Body of pancreas (tissue), 4 donors: ENCODE results near the gene ZNF106. TPM values are rescaled to one million over a fixed set of nuclear protein-coding genes. Genes with fewer than 3 reads are reported as not detected.

Experiments
- ATAC-seq: fragments of 150-250 bp; one replicate; pipeline ENCODE4 v1.9.1; 2016
- DNase-seq, 4 donors: peaks; one replicate each; pipeline ENCODE4 v3.0.0-alpha.2; 2019
- H3K27ac ChIP-seq, 4 donors: fragments of 200-600 bp; sonication (generic); 1 replicate in 3 of 4; 2 replicates in 1 of 4; pipeline versions ENCODE4 v1.5.1 to v1.6.1; 2016 to 2019; ENCODE audit warnings: mild to moderate bottlenecking in 1 of 4, mixed read lengths in 1 of 4, moderate library complexity in 1 of 4
- H3K27me3 ChIP-seq, 2 donors: fragments of 200-600 bp; sonication (generic); one replicate each; pipeline ENCODE4 v1.6.0; 2016; ENCODE audit warnings: mild to moderate bottlenecking in 1 of 2
- H3K36me3 ChIP-seq, 2 donors: fragments of 200-600 bp; sonication (generic); replicated peaks in 1 of 2; 2 replicates each; pipeline ENCODE4 v1.5.1; 2016; ENCODE audit warnings: low read depth in 2 of 2; ENCODE audit not compliant: insufficient read depth in 1 of 2
- H3K4me1 ChIP-seq: fragments of 200-600 bp; sonication (generic); one replicate; pipeline ENCODE4 v1.6.0; 2016
- H3K4me3 ChIP-seq, 2 donors: fragments of 200-600 bp; sonication (generic); 1 replicate in 1 of 2; 2 replicates in 1 of 2; pipeline ENCODE4 v1.5.1; 2016 to 2019
- H3K9me3 ChIP-seq, 3 donors: fragments of 200-600 bp; sonication (generic); 1 replicate in 2 of 3; 2 replicates in 1 of 3; pipeline ENCODE4 v1.5.1; 2016
- CTCF ChIP-seq, 7 experiments: fragments of 450-650 bp in 4 of 7; fragments of 200-600 bp in 3 of 7; sonication (generic) in 3 of 7; IDR thresholded peaks; one replicate each; pipeline ENCODE4 v1.5.1; 2016 to 2019; ENCODE audit warnings: antibody characterized with exemption in 7 of 7
- POLR2A ChIP-seq, 3 donors: fragments of 450-650 bp; IDR thresholded peaks; one replicate each; pipeline ENCODE4 v1.6.1; 2016; ENCODE audit warnings: antibody characterized with exemption in 3 of 3, mild to moderate bottlenecking in 2 of 3
- WGBS, 2 donors: methylation state at CpG; one replicate each; pipeline ENCODE4 v1.1.5; 2017; 5-methylcytosine and 5-hydroxymethylcytosine counted together
- intact Hi-C: fragments of 100-400 bp; cut with DNase I; formaldehyde crosslinking; loops from one replicate; pipeline ENCODE4 v1.15.1; 2023
- total RNA-seq, 2 donors: library from RNA; depleted of rRNA; stranded (reverse); fragments of >200 nt; gene quantifications; one replicate each; pipeline ENCODE4 v1.1.0, GENCODE V29; 2016

Gene ZNF106
- total RNA-seq, 2 donors from 2014 or later, result 28.0 to 37.6 TPM

- H3K27me3 ChIP-seq, result no peaks in the 10 kb centered on the region
- H3K27ac ChIP-seq, result no peak overlapping the region
- no peaks in the 10 kb centered on the region for H3K9me3 ChIP-seq
- no peak for ATAC-seq
- no peaks in the 10 kb centered on the region for H3K4me1 ChIP-seq
- intact Hi-C loops, result no loop called here
- no peak overlapping the region for H3K4me3 ChIP-seq
- TF ChIP-seq CTCF (IDR thresholded peaks at IDR 0.05), result no peak
- TF ChIP-seq POLR2A (IDR thresholded peaks at IDR 0.05), result no peak
- peaks cover 1 to 19% of the 10 kb centered on the region in 2 donors for H3K36me3 ChIP-seq
- no peak for DNase-seq
- WGBS, 2 donors, result 95 to 96% methylated on average over 4 of the region's 4 CpGs
These were observed 40.5 kb downstream of the ZNF106 start for GRCh38 chr15:42450425-42450790.

GRCh38 chr15:42449770-42450424, 41.0 kb downstream of the ZNF106 start:
- H3K4me3 ChIP-seq, result no peak overlapping the region
- H3K4me1 ChIP-seq, result no peaks in the 10 kb centered on the region
- no peak for ATAC-seq
- intact Hi-C loops, result no loop called here
- peaks cover 6 to 19% of the 10 kb centered on the region in 2 donors for H3K36me3 ChIP-seq
- no peaks in the 10 kb centered on the region for H3K9me3 ChIP-seq
- DNase-seq, result no peak
- 92 to 94% methylated on average over 13 of the region's 13 CpGs for WGBS, 2 donors
- TF ChIP-seq POLR2A (IDR thresholded peaks at IDR 0.05) (no peak), CTCF (IDR thresholded peaks at IDR 0.05) (no peak)
- no peaks in the 10 kb centered on the region for H3K27me3 ChIP-seq
- no peak overlapping the region for H3K27ac ChIP-seq

- Histone ChIP-seq H3K4me1 (no peaks in the 10 kb centered on the region), H3K27me3 (no peaks in the 10 kb centered on the region), H3K36me3 (peaks cover 11 to 19% of the 10 kb centered on the region in 2 donors), H3K4me3 (no peak overlapping the region), H3K9me3 (no peaks in the 10 kb centered on the region), H3K27ac (no peak overlapping the region)
- no peak for ATAC-seq
- no peak for DNase-seq
- 87 to 95% methylated on average over 6 of the region's 6 CpGs for WGBS, 2 donors
- no peak for TF ChIP-seq POLR2A (IDR thresholded peaks at IDR 0.05)
- intact Hi-C loops, result no loop called here
These were observed 42.7 kb downstream of the ZNF106 start for GRCh38 chr15:42448281-42448680.

GRCh38 chr15:42447599-42447998, 43.3 kb downstream of the ZNF106 start:
- Histone ChIP-seq H3K4me3 (no peak overlapping the region), H3K9me3 (no peaks in the 10 kb centered on the region), H3K4me1 (no peaks in the 10 kb centered on the region), H3K27ac (no peak overlapping the region), H3K36me3 (peaks cover 11 to 21% of the 10 kb centered on the region in 2 donors), H3K27me3 (no peaks in the 10 kb centered on the region)
- WGBS, 2 donors, result 91% methylated on average over 2 of the region's 2 CpGs
- TF ChIP-seq POLR2A (IDR thresholded peaks at IDR 0.05) (no peak), CTCF (IDR thresholded peaks at IDR 0.05) (no peak)
- DNase-seq (no peak), ATAC-seq (no peak)
- intact Hi-C loops, result no loop called here

- DNase-seq, result no peak
- H3K4me3 ChIP-seq, result no peak overlapping the region
- no peak for ATAC-seq
- H3K9me3 ChIP-seq, result no peaks in the 10 kb centered on the region
- intact Hi-C loops, result no loop called here
- H3K27ac ChIP-seq, result no peak overlapping the region
- no peaks in the 10 kb centered on the region for H3K4me1 ChIP-seq
- peaks cover 11 to 14% of the 10 kb centered on the region in 2 donors for H3K36me3 ChIP-seq
- TF ChIP-seq CTCF (IDR thresholded peaks at IDR 0.05) (no peak), POLR2A (IDR thresholded peaks at IDR 0.05) (no peak)
- no peaks in the 10 kb centered on the region for H3K27me3 ChIP-seq
These were observed 45.4 kb downstream of the ZNF106 start for GRCh38 chr15:42445551-42445950.
